ENCODE results near the gene BAIAP2L1.

BAIAP2L1 gene

DNA sequence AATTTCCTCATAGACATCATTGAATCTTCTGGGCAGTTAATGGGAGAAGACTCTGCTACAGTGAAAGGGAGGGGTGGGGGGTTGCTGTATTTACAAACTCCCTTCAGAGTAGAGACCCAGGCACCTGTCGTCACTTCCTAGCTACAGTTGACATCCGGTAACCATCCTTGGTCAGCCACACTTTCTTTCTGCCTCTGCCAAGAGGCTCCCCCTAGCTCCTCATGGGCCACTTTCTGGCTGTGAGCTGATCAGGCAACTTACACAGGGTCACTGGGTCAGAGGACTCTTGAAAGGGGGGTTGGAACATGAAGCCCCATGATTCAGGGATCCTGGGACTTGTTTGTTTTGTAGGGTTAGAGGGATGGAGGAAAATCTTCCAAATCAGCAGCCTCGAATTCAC is 150.1 kb downstream of the BAIAP2L1 start:
- TF ChIP-seq, protein P1, sequence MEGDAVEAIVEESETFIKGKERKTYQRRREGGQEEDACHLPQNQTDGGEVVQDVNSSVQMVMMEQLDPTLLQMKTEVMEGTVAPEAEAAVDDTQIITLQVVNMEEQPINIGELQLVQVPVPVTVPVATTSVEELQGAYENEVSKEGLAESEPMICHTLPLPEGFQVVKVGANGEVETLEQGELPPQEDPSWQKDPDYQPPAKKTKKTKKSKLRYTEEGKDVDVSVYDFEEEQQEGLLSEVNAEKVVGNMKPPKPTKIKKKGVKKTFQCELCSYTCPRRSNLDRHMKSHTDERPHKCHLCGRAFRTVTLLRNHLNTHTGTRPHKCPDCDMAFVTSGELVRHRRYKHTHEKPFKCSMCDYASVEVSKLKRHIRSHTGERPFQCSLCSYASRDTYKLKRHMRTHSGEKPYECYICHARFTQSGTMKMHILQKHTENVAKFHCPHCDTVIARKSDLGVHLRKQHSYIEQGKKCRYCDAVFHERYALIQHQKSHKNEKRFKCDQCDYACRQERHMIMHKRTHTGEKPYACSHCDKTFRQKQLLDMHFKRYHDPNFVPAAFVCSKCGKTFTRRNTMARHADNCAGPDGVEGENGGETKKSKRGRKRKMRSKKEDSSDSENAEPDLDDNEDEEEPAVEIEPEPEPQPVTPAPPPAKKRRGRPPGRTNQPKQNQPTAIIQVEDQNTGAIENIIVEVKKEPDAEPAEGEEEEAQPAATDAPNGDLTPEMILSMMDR (IDR thresholded peaks at IDR 0.05; ENCODE audit: low read depth, low read length), result no peak
- TF ChIP-seq POLR2A (IDR thresholded peaks at IDR 0.05; ENCODE audit: extremely low read depth, insufficient read length) (no peak), MYC (IDR thresholded peaks at IDR 0.05; ENCODE audit: low read depth, low read length) (no peak)
- TF ChIP-seq, protein P2, sequence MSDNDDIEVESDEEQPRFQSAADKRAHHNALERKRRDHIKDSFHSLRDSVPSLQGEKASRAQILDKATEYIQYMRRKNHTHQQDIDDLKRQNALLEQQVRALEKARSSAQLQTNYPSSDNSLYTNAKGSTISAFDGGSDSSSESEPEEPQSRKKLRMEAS (IDR thresholded peaks at IDR 0.05; ENCODE audit: low read depth, low read length), result no peak
- no peak overlapping the region for H3K4me3 ChIP-seq (ENCODE audit: low read depth, low read length)
- no peak for DNase-seq (ENCODE audit: low read depth)

DNA sequence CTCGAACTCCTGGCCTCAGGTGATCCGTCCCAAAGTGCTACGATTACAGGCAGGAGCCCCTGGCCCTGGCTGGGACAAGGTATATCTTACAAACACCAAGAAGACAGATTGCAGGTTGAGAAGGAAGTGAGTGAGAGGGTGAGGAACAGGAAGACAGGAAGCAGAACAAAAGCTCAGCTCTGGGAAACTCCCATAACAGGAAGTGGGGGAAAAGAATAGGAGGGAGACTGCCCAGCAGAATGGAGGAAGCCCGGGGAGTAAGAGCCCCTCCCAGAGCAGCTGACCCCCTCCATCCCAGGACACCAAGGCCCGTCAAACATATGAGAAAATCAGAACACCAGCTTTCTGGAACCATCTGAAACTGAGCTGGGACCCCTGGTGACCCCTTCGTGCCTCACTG is 151.8 kb downstream of the BAIAP2L1 start:
- H3K4me3 ChIP-seq (ENCODE audit: low read depth, low read length), result no peak overlapping the region
- no peak for DNase-seq (ENCODE audit: low read depth)
- TF ChIP-seq POLR2A (IDR thresholded peaks at IDR 0.05; ENCODE audit: extremely low read depth, insufficient read length) (no peak), MYC (IDR thresholded peaks at IDR 0.05; ENCODE audit: low read depth, low read length) (no peak)

DNA sequence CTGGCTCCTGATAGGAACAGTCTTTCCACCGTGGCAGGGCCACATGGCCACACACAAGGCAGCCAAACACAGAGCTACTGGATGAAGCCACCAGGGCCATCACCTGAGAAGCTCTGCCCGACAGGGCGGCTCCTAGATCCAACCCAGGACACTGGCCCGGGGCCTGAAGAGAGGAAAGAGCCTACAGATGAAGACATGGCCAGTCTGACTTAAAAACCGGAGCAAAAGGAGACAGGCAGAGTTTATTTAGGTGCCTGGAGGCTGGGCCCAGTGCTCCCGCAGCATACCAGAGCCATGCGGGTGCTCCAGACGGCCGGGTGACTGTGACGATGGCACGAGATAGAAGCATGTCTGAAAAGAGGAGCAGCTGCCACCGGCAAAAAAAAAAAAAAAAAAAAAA is 152.7 kb downstream of the BAIAP2L1 start:
- no peak overlapping the region for H3K4me3 ChIP-seq (ENCODE audit: low read depth, low read length)
- DNase-seq (ENCODE audit: low read depth), result no peak
- TF ChIP-seq MYC (IDR thresholded peaks at IDR 0.05; ENCODE audit: low read depth, low read length) (no peak), POLR2A (IDR thresholded peaks at IDR 0.05; ENCODE audit: extremely low read depth, insufficient read length) (no peak)
- TF ChIP-seq, protein P1 (IDR thresholded peaks at IDR 0.05; ENCODE audit: low read depth, low read length), result no peak
- TF ChIP-seq, protein P2 (IDR thresholded peaks at IDR 0.05; ENCODE audit: low read depth, low read length), result no peak

DNA sequence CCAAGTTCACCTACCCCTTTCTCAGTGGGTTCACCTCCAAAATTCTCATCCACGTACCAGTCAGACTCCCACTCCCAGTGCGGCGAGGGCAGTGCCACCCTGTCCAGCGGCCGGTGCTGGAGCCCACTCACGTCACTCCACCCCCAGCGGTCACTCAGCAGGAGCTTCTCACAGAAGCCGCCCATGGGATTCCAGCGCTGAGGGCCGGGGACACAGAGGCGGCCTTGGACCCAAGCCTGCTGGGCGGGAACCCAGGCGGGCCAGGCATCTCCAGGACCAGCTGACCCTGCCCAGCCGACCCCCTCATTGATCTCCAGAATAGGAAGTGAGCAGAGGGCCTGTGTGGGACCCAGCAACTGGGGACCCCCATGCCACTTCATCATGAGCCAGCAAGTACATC is 156.0 kb downstream of the BAIAP2L1 start:
- TF ChIP-seq, protein P1 (IDR thresholded peaks at IDR 0.05; ENCODE audit: low read depth, low read length), result no peak
- TF ChIP-seq, protein P2 (IDR thresholded peaks at IDR 0.05; ENCODE audit: low read depth, low read length), result no peak
- TF ChIP-seq MYC (IDR thresholded peaks at IDR 0.05; ENCODE audit: low read depth, low read length) (no peak), POLR2A (IDR thresholded peaks at IDR 0.05; ENCODE audit: extremely low read depth, insufficient read length) (no peak)
- no peak for DNase-seq (ENCODE audit: low read depth)

DNA sequence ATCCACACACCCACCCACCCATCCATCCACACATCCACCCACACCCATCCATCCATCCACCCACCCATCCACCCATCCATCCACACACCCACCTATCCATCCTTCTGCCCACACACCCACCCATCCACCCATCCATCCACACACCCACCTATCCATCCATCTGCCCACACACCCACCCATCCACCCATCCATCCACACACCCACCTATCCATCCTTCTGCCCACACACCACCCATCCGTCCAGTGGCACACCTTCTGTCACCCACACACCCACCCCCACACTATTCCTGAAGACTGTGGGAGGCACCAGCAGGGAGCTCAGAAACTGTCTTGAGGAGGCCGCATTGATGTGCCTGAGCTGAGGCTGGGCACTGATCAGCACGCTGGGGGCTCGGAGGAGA is 158.0 kb downstream of the BAIAP2L1 start:
- no peak for DNase-seq (ENCODE audit: low read depth)
- no peak for TF ChIP-seq POLR2A (IDR thresholded peaks at IDR 0.05; ENCODE audit: extremely low read depth, insufficient read length)
- TF ChIP-seq, protein P1 (IDR thresholded peaks at IDR 0.05; ENCODE audit: low read depth, low read length), result no peak
- no peak for TF ChIP-seq MYC (IDR thresholded peaks at IDR 0.05; ENCODE audit: low read depth, low read length)
- TF ChIP-seq, protein P2 (IDR thresholded peaks at IDR 0.05; ENCODE audit: low read depth, low read length), result no peak
- H3K4me3 ChIP-seq (ENCODE audit: low read depth, low read length), result no peak overlapping the region

More for the DNA sequence above, 156.0 kb downstream of the BAIAP2L1 start:
- no peak overlapping the region for H3K4me3 ChIP-seq (ENCODE audit: low read depth, low read length)

DNA sequence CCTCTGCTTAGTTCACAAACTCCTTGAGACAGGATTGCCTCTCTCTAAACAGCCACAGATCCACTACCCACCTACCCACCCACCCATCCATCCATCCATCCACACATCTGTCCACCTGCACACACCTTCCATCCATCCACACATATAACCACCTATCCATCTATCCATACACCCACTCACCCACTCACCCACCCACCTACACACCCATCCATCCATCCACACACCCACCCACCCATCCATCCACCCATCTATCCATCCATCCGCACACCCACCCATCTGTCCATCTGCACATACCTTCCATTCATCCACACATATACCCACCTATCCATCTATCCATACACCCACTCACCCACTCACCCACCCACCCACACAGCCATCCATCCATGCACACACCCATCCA is 158.5 kb downstream of the BAIAP2L1 start:
- no peak overlapping the region for H3K4me3 ChIP-seq (ENCODE audit: low read depth, low read length)
- no peak for DNase-seq (ENCODE audit: low read depth)
- TF ChIP-seq POLR2A (IDR thresholded peaks at IDR 0.05; ENCODE audit: extremely low read depth, insufficient read length) (no peak), MYC (IDR thresholded peaks at IDR 0.05; ENCODE audit: low read depth, low read length) (no peak)
- TF ChIP-seq, protein P1 (IDR thresholded peaks at IDR 0.05; ENCODE audit: low read depth, low read length), result no peak
- TF ChIP-seq, protein P2 (IDR thresholded peaks at IDR 0.05; ENCODE audit: low read depth, low read length), result no peak

All from NB4 (cell line).